Fibroblast of lung (primary cell): ENCODE results near the gene ABCD1. TPM values are rescaled to one million over a fixed set of nuclear protein-coding genes. Genes with fewer than 3 reads are reported as not detected.

Experiments used
- DNase-seq, 2 donors: peaks; one replicate each; pipeline versions ENCODE4 v3.0.0 to v3.0.0-alpha.2; 2010; ENCODE audit warnings: low read depth in 2 of 2
- H2AFZ ChIP-seq: 2 replicates; pipeline ENCODE4 v1.5.1; 2012; ENCODE audit warnings: low read length, control low read depth, inconsistent platforms
- H3K27ac ChIP-seq: 2 replicates; pipeline ENCODE4 v1.5.1; 2011; ENCODE audit warnings: low read length, control low read depth; ENCODE audit not compliant: insufficient read depth
- H3K27me3 ChIP-seq: 2 replicates; pipeline ENCODE4 v1.5.1; 2011; ENCODE audit warnings: mild to moderate bottlenecking, low read length; ENCODE audit not compliant: control insufficient read depth, insufficient read depth
- H3K36me3 ChIP-seq: 2 replicates; pipeline ENCODE4 v1.5.1; 2011; ENCODE audit warnings: low read length; ENCODE audit not compliant: control insufficient read depth, insufficient read depth
- H3K4me1 ChIP-seq: 2 replicates; pipeline ENCODE4 v1.5.1; 2011; ENCODE audit warnings: low read length; ENCODE audit not compliant: control insufficient read depth, insufficient read depth; ENCODE audit errors: extremely low read depth
- H3K4me2 ChIP-seq: 2 replicates; pipeline ENCODE4 v1.5.1; 2011; ENCODE audit warnings: low read length, control low read depth; ENCODE audit not compliant: insufficient read depth; ENCODE audit errors: extremely low read depth
- H3K4me3 ChIP-seq, 4 experiments: fragments of 200-600 bp in 1 of 4; sonication (generic) in 1 of 4; replicated peaks in 1 of 4; 2 replicates each; pipeline ENCODE4 v1.5.1; 2011 to 2016; ENCODE audit warnings: low read length in 4 of 4, low read depth in 3 of 4, mild to moderate bottlenecking in 3 of 4, control low read depth in 2 of 4, inconsistent platforms in 1 of 4, mixed read lengths in 1 of 4; ENCODE audit not compliant: insufficient read depth in 1 of 4; ENCODE audit errors: control extremely low read depth in 1 of 4
- H3K79me2 ChIP-seq: 2 replicates; pipeline ENCODE4 v1.5.1; 2012; ENCODE audit warnings: mild to moderate bottlenecking, low read length, inconsistent platforms; ENCODE audit not compliant: control insufficient read depth, insufficient read depth
- H3K9ac ChIP-seq: 2 replicates; pipeline ENCODE4 v1.5.1; 2011; ENCODE audit warnings: mild to moderate bottlenecking, low read length, control low read depth; ENCODE audit not compliant: insufficient read depth
- H3K9me3 ChIP-seq: 2 replicates; pipeline ENCODE4 v1.5.1; 2012; ENCODE audit warnings: low read depth, low read length; ENCODE audit not compliant: control insufficient read depth, insufficient read depth
- H4K20me1 ChIP-seq: 2 replicates; pipeline ENCODE4 v1.5.1; 2011; ENCODE audit warnings: low read length; ENCODE audit not compliant: control insufficient read depth, insufficient read depth; ENCODE audit errors: extremely low read depth
- EZH2 ChIP-seq: IDR thresholded peaks from 2 replicates; pipeline ENCODE4 v1.5.1; 2012; ENCODE audit warnings: low read length, control low read depth, mild to moderate bottlenecking; ENCODE audit errors: missing control alignments
- polyA plus RNA-seq, 2 donors: library from polyadenylated mRNA; depleted of rRNA in 1 of 2; stranded (reverse) in 1 of 2; unstranded in 1 of 2; fragments of >200 nt; gene quantifications; 2 replicates each; pipeline ENCODE4 v1.2.1, GENCODE V29; 2011 to 2012; ENCODE audit warnings: missing spikeins in 1 of 2
- total RNA-seq: library from RNA; depleted of rRNA; stranded (reverse); fragments of >200 nt; gene quantifications from 2 replicates; pipeline ENCODE4 v1.2.1, GENCODE V29; 2014
- TF ChIP-seq, protein P1 (sequence below), 2 donors: IDR thresholded peaks in 1 of 2; conservative IDR thresholded peaks in 1 of 2; 1 replicate in 1 of 2; 2 replicates in 1 of 2; pipeline ENCODE4 v1.5.1; 2011 to 2012; ENCODE audit warnings: low read length in 2 of 2, control low read depth in 1 of 2, inconsistent platforms in 1 of 2, low read depth in 1 of 2, mild to moderate bottlenecking in 1 of 2

The ABCD1 gene
- total and polyA plus RNA-seq, 2 donors (not counting 1 experiment from before 2014, with no cell fraction given) = 4.0 to 12.7 TPM

DNA sequence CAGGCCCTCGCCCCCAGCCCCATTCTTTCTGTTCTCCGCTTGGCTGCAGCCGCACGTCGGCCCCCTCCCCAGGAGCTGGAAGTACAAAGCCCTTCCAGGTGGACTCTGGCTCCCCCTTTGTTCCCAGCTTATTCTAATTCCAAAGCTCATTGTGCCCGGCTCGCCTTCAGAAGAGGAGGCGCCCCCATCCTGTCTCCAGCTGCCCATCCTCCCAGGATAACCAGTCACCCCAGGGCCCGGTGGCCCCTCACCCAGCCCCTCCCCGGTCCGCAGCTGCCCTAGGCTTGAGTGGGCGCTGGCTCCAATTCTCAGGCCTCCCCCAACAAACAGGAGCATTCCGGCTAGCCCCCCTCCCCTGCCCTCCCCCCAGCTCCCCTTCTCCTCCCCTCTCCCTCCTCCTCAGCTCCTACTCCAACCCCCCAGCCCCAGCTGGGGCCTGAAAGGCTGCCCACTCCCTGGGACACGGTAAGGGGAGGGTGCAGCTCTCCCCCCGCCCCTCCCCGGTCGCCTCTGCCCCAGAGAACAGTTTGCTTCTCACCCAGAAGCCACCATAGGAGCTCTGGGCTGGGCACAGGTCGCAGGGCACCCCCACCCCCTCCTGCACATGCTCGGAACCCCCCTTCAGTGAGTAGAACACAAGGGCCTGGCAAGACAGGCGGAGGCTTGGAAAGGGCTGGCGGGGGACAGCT, 40.0 kb upstream of the ABCD1 start:
- Histone ChIP-seq H3K36me3 (no peaks in the 10 kb centered on the region), H3K4me3 (no peak overlapping the region), H3K9ac (no peak overlapping the region), H3K27me3 (no peaks in the 10 kb centered on the region), H3K4me2 (no peak overlapping the region), H4K20me1 (no peaks in the 10 kb centered on the region), H3K4me1 (no peaks in the 10 kb centered on the region), H3K27ac (no peak overlapping the region), H3K79me2 (no peaks in the 10 kb centered on the region), H2AFZ (no peak overlapping the region), H3K9me3 (no peaks in the 10 kb centered on the region)
- TF ChIP-seq, protein P1, sequence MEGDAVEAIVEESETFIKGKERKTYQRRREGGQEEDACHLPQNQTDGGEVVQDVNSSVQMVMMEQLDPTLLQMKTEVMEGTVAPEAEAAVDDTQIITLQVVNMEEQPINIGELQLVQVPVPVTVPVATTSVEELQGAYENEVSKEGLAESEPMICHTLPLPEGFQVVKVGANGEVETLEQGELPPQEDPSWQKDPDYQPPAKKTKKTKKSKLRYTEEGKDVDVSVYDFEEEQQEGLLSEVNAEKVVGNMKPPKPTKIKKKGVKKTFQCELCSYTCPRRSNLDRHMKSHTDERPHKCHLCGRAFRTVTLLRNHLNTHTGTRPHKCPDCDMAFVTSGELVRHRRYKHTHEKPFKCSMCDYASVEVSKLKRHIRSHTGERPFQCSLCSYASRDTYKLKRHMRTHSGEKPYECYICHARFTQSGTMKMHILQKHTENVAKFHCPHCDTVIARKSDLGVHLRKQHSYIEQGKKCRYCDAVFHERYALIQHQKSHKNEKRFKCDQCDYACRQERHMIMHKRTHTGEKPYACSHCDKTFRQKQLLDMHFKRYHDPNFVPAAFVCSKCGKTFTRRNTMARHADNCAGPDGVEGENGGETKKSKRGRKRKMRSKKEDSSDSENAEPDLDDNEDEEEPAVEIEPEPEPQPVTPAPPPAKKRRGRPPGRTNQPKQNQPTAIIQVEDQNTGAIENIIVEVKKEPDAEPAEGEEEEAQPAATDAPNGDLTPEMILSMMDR (conservative IDR thresholded peaks at IDR 0.05 in 1 of 2, IDR thresholded peaks at IDR 0.05 in 1 of 2; ENCODE audit: low read depth in 1 of 2, low read length in 2 of 2) = no peak
- TF ChIP-seq EZH2 = no peak
- DNase-seq = no peak

DNA sequence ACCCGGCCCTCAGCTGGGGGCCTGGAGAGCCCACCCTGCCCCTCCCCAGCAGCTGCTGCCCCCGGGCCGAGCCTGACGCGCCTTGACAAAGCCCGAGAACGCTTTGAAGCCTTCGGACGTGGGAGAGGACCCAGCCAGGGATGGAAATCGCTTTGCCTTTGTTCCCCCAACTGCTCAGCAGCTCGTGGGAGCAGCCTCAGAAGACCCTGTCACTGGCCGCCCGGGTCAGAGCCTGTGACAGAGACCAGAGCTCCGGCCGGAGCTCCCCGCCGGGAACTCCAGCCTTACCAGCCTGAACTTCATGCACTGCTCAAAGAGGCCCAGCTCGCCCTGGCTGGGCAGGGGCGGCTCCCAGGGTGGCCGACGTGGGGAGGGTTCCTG, 39.5 kb upstream of the ABCD1 start:
- no peak for DNase-seq
- Histone ChIP-seq H3K4me2 (no peak overlapping the region), H3K9me3 (no peaks in the 10 kb centered on the region), H2AFZ (no peak overlapping the region), H3K27ac (no peak overlapping the region), H3K27me3 (no peaks in the 10 kb centered on the region), H4K20me1 (no peaks in the 10 kb centered on the region), H3K4me3 (no peak overlapping the region), H3K79me2 (no peaks in the 10 kb centered on the region), H3K9ac (no peak overlapping the region), H3K36me3 (no peaks in the 10 kb centered on the region), H3K4me1 (no peaks in the 10 kb centered on the region)
- TF ChIP-seq EZH2 = no peak
- TF ChIP-seq, protein P1 (conservative IDR thresholded peaks at IDR 0.05 in 1 of 2, IDR thresholded peaks at IDR 0.05 in 1 of 2; ENCODE audit: low read depth in 1 of 2, low read length in 2 of 2) = no peak

GRCh38 chrX:153685751-153686696, 38.6 kb upstream of the ABCD1 start:
- TF ChIP-seq EZH2 = no peak
- TF ChIP-seq, protein P1 (conservative IDR thresholded peaks at IDR 0.05 in 1 of 2, IDR thresholded peaks at IDR 0.05 in 1 of 2; ENCODE audit: low read depth in 1 of 2, low read length in 2 of 2) = no peak

More at GRCh38 chrX:153685751-153686696, 38.6 kb upstream of the ABCD1 start:
- H3K4me2 ChIP-seq = no peak overlapping the region
- DNase-seq = no peak
- H3K27me3 ChIP-seq = no peaks in the 10 kb centered on the region
- H3K4me1 ChIP-seq = no peaks in the 10 kb centered on the region
- H4K20me1 ChIP-seq = no peaks in the 10 kb centered on the region
- no peak overlapping the region for H3K4me3 ChIP-seq
- no peak overlapping the region for H2AFZ ChIP-seq
- no peaks in the 10 kb centered on the region for H3K79me2 ChIP-seq
- no peak overlapping the region for H3K9ac ChIP-seq
- no peak overlapping the region for H3K27ac ChIP-seq
- no peaks in the 10 kb centered on the region for H3K36me3 ChIP-seq
- H3K9me3 ChIP-seq = no peaks in the 10 kb centered on the region
